ENCODE data around the gene ATP9B. TPM values are rescaled to one million over a fixed set of nuclear protein-coding genes. Genes with fewer than 3 reads are reported as not detected.

The ATP9B gene, protein sequence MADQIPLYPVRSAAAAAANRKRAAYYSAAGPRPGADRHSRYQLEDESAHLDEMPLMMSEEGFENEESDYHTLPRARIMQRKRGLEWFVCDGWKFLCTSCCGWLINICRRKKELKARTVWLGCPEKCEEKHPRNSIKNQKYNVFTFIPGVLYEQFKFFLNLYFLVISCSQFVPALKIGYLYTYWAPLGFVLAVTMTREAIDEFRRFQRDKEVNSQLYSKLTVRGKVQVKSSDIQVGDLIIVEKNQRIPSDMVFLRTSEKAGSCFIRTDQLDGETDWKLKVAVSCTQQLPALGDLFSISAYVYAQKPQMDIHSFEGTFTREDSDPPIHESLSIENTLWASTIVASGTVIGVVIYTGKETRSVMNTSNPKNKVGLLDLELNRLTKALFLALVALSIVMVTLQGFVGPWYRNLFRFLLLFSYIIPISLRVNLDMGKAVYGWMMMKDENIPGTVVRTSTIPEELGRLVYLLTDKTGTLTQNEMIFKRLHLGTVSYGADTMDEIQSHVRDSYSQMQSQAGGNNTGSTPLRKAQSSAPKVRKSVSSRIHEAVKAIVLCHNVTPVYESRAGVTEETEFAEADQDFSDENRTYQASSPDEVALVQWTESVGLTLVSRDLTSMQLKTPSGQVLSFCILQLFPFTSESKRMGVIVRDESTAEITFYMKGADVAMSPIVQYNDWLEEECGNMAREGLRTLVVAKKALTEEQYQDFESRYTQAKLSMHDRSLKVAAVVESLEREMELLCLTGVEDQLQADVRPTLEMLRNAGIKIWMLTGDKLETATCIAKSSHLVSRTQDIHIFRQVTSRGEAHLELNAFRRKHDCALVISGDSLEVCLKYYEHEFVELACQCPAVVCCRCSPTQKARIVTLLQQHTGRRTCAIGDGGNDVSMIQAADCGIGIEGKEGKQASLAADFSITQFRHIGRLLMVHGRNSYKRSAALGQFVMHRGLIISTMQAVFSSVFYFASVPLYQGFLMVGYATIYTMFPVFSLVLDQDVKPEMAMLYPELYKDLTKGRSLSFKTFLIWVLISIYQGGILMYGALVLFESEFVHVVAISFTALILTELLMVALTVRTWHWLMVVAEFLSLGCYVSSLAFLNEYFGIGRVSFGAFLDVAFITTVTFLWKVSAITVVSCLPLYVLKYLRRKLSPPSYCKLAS
- 9.5 TPM for polyA plus RNA-seq (2013, experiment 1 of 2)
- 9.5 TPM for polyA plus RNA-seq (2013, experiment 2 of 2)

DNA sequence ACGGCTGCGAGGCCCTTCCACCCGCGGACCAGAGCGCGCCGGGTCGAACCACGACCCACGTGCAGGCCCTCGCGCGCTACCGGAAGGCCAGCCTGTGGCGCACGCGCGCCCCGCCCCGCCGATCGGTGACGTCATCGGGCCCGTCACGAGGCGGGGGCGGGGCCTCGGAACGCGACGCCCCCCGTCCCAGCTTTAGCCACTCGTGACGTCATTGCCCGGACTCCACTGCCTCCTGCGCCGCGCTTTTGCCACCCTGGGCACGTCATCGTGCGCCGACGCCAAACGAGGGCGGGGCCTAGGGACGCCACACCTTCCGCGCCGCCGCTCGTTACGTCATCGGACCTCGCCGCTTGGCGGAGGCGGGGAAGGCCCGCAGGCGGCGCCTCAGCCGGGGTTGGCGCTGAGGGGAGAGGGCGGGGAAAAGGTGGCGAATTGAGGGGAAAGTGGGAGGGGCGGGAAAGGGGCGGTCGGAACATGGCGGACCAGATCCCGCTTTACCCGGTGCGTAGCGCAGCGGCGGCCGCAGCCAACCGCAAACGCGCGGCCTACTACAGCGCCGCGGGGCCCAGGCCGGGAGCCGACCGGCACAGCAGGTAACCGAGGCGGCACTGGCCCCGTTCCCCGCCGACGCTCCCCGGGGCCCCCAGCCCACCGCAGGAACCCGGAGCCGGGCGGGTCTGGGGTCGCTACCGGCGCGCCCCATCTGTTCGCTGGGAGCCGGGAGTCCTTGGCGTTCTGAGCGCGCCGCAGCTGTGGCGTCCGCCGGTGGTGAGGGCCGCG, at the start of gene ATP9B:
Gene ATP9B, plus strand, starts transcription at position 458 of the 780 bp plus-strand sequence. Its CDS starts 17 bp downstream, at position 475.
- H3K79me1 ChIP-seq (ENCODE audit: low read length), result peaks cover 3% of the 10 kb centered on the region
- H3K36me3 ChIP-seq (ENCODE audit: control insufficient read depth, insufficient read depth, low read length), result no peaks in the 10 kb centered on the region
- H3K4me3 ChIP-seq (ENCODE audit: low read length), result peak within 1 kb of the TSS; percentile 72
- H2BK120ac ChIP-seq (ENCODE audit: low read depth, low read length), result no peak within 1 kb of the TSS
- H3K4me1 ChIP-seq (ENCODE audit: control insufficient read depth, low read depth, low read length), result peaks cover 2% of the 10 kb centered on the region
- H3K4me2 ChIP-seq (ENCODE audit: low read length), result peak within 1 kb of the TSS; percentile 50
- H3K79me2 ChIP-seq (ENCODE audit: control insufficient read depth, insufficient read depth, low read length), result peaks cover 15% of the 10 kb centered on the region
- H3K27ac ChIP-seq (ENCODE audit: low read depth, low read length), result peak within 1 kb of the TSS; percentile 70
- H3K9ac ChIP-seq (ENCODE audit: low read length), result peak within 1 kb of the TSS; percentile 88
- H4K8ac ChIP-seq (ENCODE audit: low read depth, low read length), result peak within 1 kb of the TSS; percentile 60
- H2BK5ac ChIP-seq (ENCODE audit: low read length), result no peak within 1 kb of the TSS
- H3K27me3 ChIP-seq (ENCODE audit: insufficient read depth, low read length, poor library complexity), result no peaks in the 10 kb centered on the region
- H4K5ac ChIP-seq (ENCODE audit: low read length), result no peak within 1 kb of the TSS
- peak within 1 kb of the TSS; percentile 4 for H3K4ac ChIP-seq (ENCODE audit: low read depth, low read length)
- H3K23ac ChIP-seq (ENCODE audit: low read length), result no peak within 1 kb of the TSS
- DNase-seq, result peak; percentile 98
- H2BK15ac ChIP-seq (replicated peaks; ENCODE audit: low read depth), result no peak within 1 kb of the TSS
- peak within 1 kb of the TSS; percentile 95 for H3K56ac ChIP-seq (ENCODE audit: low read length)
- WGBS (ENCODE audit: extremely low coverage, insufficient coverage, low lambda C conversion rate), result no CpG with 5 or more reads among the region's 112 CpGs
- H3K18ac ChIP-seq (ENCODE audit: low read length), result peak within 1 kb of the TSS; percentile 71
- no peak within 1 kb of the TSS for H2AK5ac ChIP-seq (ENCODE audit: low read length)

DNA sequence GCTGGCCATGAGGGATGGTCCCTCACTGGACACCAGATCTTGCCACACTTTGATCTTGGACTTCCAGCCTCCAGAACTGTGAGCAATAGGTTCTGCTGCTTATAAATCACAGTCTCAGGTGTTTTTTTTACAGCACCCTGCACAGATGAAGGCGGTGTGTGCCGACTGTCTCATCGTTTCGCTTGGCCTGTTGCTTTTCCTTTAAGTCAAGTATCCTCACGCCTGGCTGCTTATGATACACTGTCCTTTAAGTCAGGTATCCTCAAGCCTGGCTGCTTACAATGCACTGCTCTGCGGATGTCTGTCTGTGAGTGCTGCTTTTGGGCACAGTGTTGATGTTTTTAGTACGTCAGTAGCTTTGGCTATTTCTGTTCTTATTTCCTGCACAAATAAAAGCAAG, 49.3 kb upstream of the ATP9B start:
- no peak overlapping the region for H4K5ac ChIP-seq (ENCODE audit: low read length)
- DNase-seq, result no peak
- H3K18ac ChIP-seq (ENCODE audit: low read length), result no peak overlapping the region
- H3K36me3 ChIP-seq (ENCODE audit: control insufficient read depth, insufficient read depth, low read length), result no peaks in the 10 kb centered on the region
- no CpG with 5 or more reads among the region's 7 CpGs for WGBS (ENCODE audit: extremely low coverage, insufficient coverage, low lambda C conversion rate)
- no peak overlapping the region for H3K4me3 ChIP-seq (ENCODE audit: low read length)
- H3K4me2 ChIP-seq (ENCODE audit: low read length), result no peak overlapping the region
- no peak overlapping the region for H2BK15ac ChIP-seq (replicated peaks; ENCODE audit: low read depth)
- no peaks in the 10 kb centered on the region for H3K79me2 ChIP-seq (ENCODE audit: control insufficient read depth, insufficient read depth, low read length)
- no peak overlapping the region for H2AK5ac ChIP-seq (ENCODE audit: low read length)
- H3K56ac ChIP-seq (ENCODE audit: low read length), result no peak overlapping the region
- H3K27ac ChIP-seq (ENCODE audit: low read depth, low read length), result no peak overlapping the region
- no peaks in the 10 kb centered on the region for H3K4me1 ChIP-seq (ENCODE audit: control insufficient read depth, low read depth, low read length)
- no peak overlapping the region for H4K8ac ChIP-seq (ENCODE audit: low read depth, low read length)
- no peak overlapping the region for H3K9ac ChIP-seq (ENCODE audit: low read length)
- no peak overlapping the region for H3K4ac ChIP-seq (ENCODE audit: low read depth, low read length)
- no peaks in the 10 kb centered on the region for H3K27me3 ChIP-seq (ENCODE audit: insufficient read depth, low read length, poor library complexity)
- H2BK120ac ChIP-seq (ENCODE audit: low read depth, low read length), result no peak overlapping the region
- no peaks in the 10 kb centered on the region for H3K79me1 ChIP-seq (ENCODE audit: low read length)
- no peak overlapping the region for H3K23ac ChIP-seq (ENCODE audit: low read length)
- no peak overlapping the region for H2BK5ac ChIP-seq (ENCODE audit: low read length)

DNA sequence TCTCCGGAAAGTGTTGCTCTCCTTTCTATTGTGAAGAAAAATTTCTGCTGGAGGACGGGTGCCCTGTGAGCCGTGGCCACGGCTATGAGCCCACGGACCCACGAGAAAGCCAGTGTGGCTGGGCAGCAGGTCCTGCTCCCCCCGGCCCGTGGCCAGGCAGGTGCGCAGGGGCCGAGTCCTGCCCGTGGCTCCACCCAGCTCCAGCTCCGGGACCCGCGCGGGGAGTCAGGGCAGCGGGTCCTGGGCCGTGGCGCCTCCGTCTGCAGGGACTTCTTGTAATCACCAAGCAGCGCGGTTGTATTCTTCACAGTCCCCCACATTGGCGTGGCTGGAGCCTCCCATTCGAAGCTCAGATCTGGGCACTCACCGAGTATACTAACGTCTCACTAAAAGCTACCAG, 46.6 kb upstream of the ATP9B start:
- no peaks in the 10 kb centered on the region for H3K79me1 ChIP-seq (ENCODE audit: low read length)
- H3K4ac ChIP-seq (ENCODE audit: low read depth, low read length), result no peak overlapping the region
- no peak overlapping the region for H2BK120ac ChIP-seq (ENCODE audit: low read depth, low read length)
- H3K27ac ChIP-seq (ENCODE audit: low read depth, low read length), result no peak overlapping the region
- no peak overlapping the region for H3K18ac ChIP-seq (ENCODE audit: low read length)
- no peaks in the 10 kb centered on the region for H3K36me3 ChIP-seq (ENCODE audit: control insufficient read depth, insufficient read depth, low read length)
- no peaks in the 10 kb centered on the region for H3K79me2 ChIP-seq (ENCODE audit: control insufficient read depth, insufficient read depth, low read length)
- WGBS (ENCODE audit: extremely low coverage, insufficient coverage, low lambda C conversion rate), result no CpG with 5 or more reads among the region's 25 CpGs
- no peak overlapping the region for H4K5ac ChIP-seq (ENCODE audit: low read length)
- no peak overlapping the region for H3K23ac ChIP-seq (ENCODE audit: low read length)
- H2BK15ac ChIP-seq (replicated peaks; ENCODE audit: low read depth), result no peak overlapping the region
- no peak overlapping the region for H3K56ac ChIP-seq (ENCODE audit: low read length)
- no peaks in the 10 kb centered on the region for H3K4me1 ChIP-seq (ENCODE audit: control insufficient read depth, low read depth, low read length)
- H2AK5ac ChIP-seq (ENCODE audit: low read length), result no peak overlapping the region
- H4K8ac ChIP-seq (ENCODE audit: low read depth, low read length), result no peak overlapping the region
- H3K27me3 ChIP-seq (ENCODE audit: insufficient read depth, low read length, poor library complexity), result no peaks in the 10 kb centered on the region
- no peak overlapping the region for H3K9ac ChIP-seq (ENCODE audit: low read length)
- no peak overlapping the region for H3K4me2 ChIP-seq (ENCODE audit: low read length)
- no peak overlapping the region for H2BK5ac ChIP-seq (ENCODE audit: low read length)
- no peak for DNase-seq
- no peak overlapping the region for H3K4me3 ChIP-seq (ENCODE audit: low read length)

DNA sequence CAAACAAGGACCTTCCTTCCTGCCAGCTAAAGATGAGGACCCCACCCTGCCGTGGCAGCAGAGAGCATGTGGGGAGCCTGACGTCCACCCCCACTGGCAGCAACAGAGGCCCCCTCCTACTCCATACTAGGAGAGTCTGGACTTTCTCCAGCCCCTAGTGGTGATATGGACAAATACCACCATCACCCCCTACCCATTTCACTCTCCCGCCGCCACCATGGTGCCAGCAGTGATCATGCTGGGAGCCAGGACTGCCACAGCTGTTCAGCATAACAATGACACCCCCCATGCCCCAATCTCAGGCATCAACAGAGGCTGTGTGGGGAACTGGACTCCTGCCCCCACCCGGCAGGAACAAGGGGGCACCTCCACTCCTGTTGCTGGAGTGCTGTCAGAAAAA, 42.7 kb upstream of the ATP9B start:
- Histone ChIP-seq H4K8ac (ENCODE audit: low read depth, low read length) (no peak overlapping the region), H2BK15ac (replicated peaks; ENCODE audit: low read depth) (no peak overlapping the region), H3K4me3 (ENCODE audit: low read length) (no peak overlapping the region), H2BK5ac (ENCODE audit: low read length) (no peak overlapping the region), H3K79me2 (ENCODE audit: control insufficient read depth, insufficient read depth, low read length) (no peaks in the 10 kb centered on the region), H3K4me1 (ENCODE audit: control insufficient read depth, low read depth, low read length) (no peaks in the 10 kb centered on the region), H3K4me2 (ENCODE audit: low read length) (no peak overlapping the region), H3K27me3 (ENCODE audit: insufficient read depth, low read length, poor library complexity) (no peaks in the 10 kb centered on the region), H4K5ac (ENCODE audit: low read length) (no peak overlapping the region), H3K36me3 (ENCODE audit: control insufficient read depth, insufficient read depth, low read length) (no peaks in the 10 kb centered on the region), H3K23ac (ENCODE audit: low read length) (no peak overlapping the region), H3K56ac (ENCODE audit: low read length) (no peak overlapping the region), H2BK120ac (ENCODE audit: low read depth, low read length) (no peak overlapping the region), H2AK5ac (ENCODE audit: low read length) (no peak overlapping the region), H3K18ac (ENCODE audit: low read length) (no peak overlapping the region), H3K79me1 (ENCODE audit: low read length) (no peaks in the 10 kb centered on the region), H3K27ac (ENCODE audit: low read depth, low read length) (no peak overlapping the region), H3K4ac (ENCODE audit: low read depth, low read length) (no peak overlapping the region), H3K9ac (ENCODE audit: low read length) (no peak overlapping the region)
- WGBS (ENCODE audit: extremely low coverage, insufficient coverage, low lambda C conversion rate), result no CpG with 5 or more reads among the region's 5 CpGs
- peak; percentile 55 for DNase-seq

DNA sequence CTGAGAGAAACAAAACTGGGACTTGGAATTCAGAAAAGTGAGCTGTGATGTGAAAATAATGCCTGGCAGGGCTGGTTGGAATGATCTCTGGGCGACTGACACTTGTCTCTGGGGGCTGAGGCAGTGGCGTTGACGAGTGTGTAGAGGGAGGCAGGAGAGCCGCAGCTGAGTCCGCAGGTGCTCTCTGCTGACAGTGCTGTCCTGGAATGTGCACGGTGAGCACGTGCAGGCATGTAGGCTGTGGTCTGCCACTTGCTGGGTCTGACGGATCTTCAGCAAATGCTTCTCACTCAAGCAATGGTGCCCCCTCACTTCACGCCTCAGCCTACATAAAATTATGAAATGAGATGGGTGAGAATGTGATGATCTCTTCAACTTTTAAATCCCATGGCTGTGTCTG, 38.5 kb upstream of the ATP9B start:
- Histone ChIP-seq H3K23ac (ENCODE audit: low read length) (no peak overlapping the region), H2BK120ac (ENCODE audit: low read depth, low read length) (no peak overlapping the region), H3K27me3 (ENCODE audit: insufficient read depth, low read length, poor library complexity) (no peaks in the 10 kb centered on the region), H3K4me3 (ENCODE audit: low read length) (no peak overlapping the region), H4K5ac (ENCODE audit: low read length) (no peak overlapping the region), H3K79me2 (ENCODE audit: control insufficient read depth, insufficient read depth, low read length) (no peaks in the 10 kb centered on the region), H3K56ac (ENCODE audit: low read length) (no peak overlapping the region), H3K4me2 (ENCODE audit: low read length) (no peak overlapping the region), H3K9ac (ENCODE audit: low read length) (no peak overlapping the region), H3K79me1 (ENCODE audit: low read length) (no peaks in the 10 kb centered on the region), H2BK5ac (ENCODE audit: low read length) (no peak overlapping the region), H3K18ac (ENCODE audit: low read length) (no peak overlapping the region), H2AK5ac (ENCODE audit: low read length) (no peak overlapping the region), H3K4ac (ENCODE audit: low read depth, low read length) (no peak overlapping the region), H2BK15ac (replicated peaks; ENCODE audit: low read depth) (no peak overlapping the region), H4K8ac (ENCODE audit: low read depth, low read length) (no peak overlapping the region), H3K27ac (ENCODE audit: low read depth, low read length) (no peak overlapping the region), H3K36me3 (ENCODE audit: control insufficient read depth, insufficient read depth, low read length) (no peaks in the 10 kb centered on the region), H3K4me1 (ENCODE audit: control insufficient read depth, low read depth, low read length) (no peaks in the 10 kb centered on the region)
- WGBS (ENCODE audit: extremely low coverage, insufficient coverage, low lambda C conversion rate), result no CpG with 5 or more reads among the region's 9 CpGs
- no peak for DNase-seq
